Measurements from ENCODE around the gene ZCCHC7.

The ZCCHC7 gene

DNA sequence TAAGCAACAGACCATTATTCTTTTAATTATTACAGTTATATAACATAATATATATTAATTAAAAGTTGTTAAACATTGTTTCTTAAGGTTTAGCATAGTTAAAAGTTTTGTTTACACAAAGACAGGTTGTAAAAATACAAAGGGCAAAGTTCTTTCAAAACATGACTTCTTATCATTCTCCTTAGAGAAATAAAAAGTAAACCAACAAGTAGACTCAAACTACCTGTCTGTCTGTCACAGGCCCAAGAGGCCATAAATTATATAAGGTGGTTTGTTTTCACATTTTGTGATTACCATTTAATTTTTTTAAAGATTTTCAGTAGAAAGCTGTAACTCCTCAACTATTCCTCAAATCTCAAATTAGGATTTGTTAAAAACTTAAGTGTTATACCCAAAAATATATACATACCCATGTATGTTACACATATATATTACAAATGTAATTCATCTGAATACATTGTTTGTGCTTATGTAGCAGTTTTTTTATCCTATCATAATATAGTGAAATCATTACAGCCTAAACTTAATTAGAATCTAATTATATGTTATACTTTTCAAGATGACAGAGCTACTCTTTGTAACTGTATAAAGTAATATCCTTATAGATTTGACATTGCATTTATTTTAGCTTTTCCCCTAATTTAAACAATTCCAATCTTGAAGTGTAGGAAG lies 208.3 kb downstream of the ZCCHC7 start:
- TF ChIP-seq, protein P1, sequence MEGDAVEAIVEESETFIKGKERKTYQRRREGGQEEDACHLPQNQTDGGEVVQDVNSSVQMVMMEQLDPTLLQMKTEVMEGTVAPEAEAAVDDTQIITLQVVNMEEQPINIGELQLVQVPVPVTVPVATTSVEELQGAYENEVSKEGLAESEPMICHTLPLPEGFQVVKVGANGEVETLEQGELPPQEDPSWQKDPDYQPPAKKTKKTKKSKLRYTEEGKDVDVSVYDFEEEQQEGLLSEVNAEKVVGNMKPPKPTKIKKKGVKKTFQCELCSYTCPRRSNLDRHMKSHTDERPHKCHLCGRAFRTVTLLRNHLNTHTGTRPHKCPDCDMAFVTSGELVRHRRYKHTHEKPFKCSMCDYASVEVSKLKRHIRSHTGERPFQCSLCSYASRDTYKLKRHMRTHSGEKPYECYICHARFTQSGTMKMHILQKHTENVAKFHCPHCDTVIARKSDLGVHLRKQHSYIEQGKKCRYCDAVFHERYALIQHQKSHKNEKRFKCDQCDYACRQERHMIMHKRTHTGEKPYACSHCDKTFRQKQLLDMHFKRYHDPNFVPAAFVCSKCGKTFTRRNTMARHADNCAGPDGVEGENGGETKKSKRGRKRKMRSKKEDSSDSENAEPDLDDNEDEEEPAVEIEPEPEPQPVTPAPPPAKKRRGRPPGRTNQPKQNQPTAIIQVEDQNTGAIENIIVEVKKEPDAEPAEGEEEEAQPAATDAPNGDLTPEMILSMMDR (IDR thresholded peaks at IDR 0.05; ENCODE audit: low read depth, low read length), result no peak
- no peaks in the 10 kb centered on the region for H3K9me3 ChIP-seq (ENCODE audit: severe bottlenecking)
- no peaks in the 10 kb centered on the region for H3K27me3 ChIP-seq (ENCODE audit: insufficient read depth, low read depth, severe bottlenecking)
- no peak overlapping the region for H3K4me3 ChIP-seq (ENCODE audit: low read depth, low read length)
- no peak for DNase-seq
- no peak overlapping the region for H3K27ac ChIP-seq
- no peaks in the 10 kb centered on the region for H3K36me3 ChIP-seq

DNA sequence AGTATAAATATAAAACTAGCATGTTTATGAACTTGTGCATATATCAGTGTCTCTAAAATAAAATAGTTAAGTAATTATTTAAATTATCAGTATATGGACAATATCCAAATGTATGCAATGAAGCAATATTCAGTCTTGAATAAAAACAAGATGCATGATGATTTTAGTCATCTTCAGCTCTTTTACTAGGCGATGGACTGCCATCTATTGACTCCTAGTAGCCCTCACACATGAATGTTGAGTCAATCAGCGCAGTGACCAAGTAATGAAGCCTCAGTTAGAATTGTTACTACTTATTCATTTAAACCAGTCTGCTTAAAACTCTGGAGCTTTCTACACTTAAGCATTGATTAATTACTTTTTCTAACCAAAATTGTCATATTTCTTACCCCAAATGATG lies 209.2 kb downstream of the ZCCHC7 start:
- no peaks in the 10 kb centered on the region for H3K36me3 ChIP-seq
- TF ChIP-seq, protein P1 (IDR thresholded peaks at IDR 0.05; ENCODE audit: low read depth, low read length), result peak; percentile 52
- DNase-seq, result peak; percentile 32
- no peak overlapping the region for H3K4me3 ChIP-seq (ENCODE audit: low read depth, low read length)
- no peaks in the 10 kb centered on the region for H3K9me3 ChIP-seq (ENCODE audit: severe bottlenecking)
- no peaks in the 10 kb centered on the region for H3K27me3 ChIP-seq (ENCODE audit: insufficient read depth, low read depth, severe bottlenecking)
- H3K27ac ChIP-seq, result no peak overlapping the region

- no peak overlapping the region for H3K4me3 ChIP-seq (ENCODE audit: low read depth, low read length)
- no peak overlapping the region for H3K27ac ChIP-seq
- no peak for DNase-seq
- TF ChIP-seq, protein P1 (IDR thresholded peaks at IDR 0.05; ENCODE audit: low read depth, low read length), result no peak
- H3K27me3 ChIP-seq (ENCODE audit: insufficient read depth, low read depth, severe bottlenecking), result no peaks in the 10 kb centered on the region
- H3K36me3 ChIP-seq, result no peaks in the 10 kb centered on the region
- no peaks in the 10 kb centered on the region for H3K9me3 ChIP-seq (ENCODE audit: severe bottlenecking)
These were observed 211.5 kb downstream of the ZCCHC7 start for GRCh38 chr9:37331871-37332270.

- no peaks in the 10 kb centered on the region for H3K36me3 ChIP-seq
- H3K9me3 ChIP-seq (ENCODE audit: severe bottlenecking), result no peaks in the 10 kb centered on the region
- no peak overlapping the region for H3K4me3 ChIP-seq (ENCODE audit: low read depth, low read length)
- H3K27ac ChIP-seq, result no peak overlapping the region
- TF ChIP-seq, protein P1 (IDR thresholded peaks at IDR 0.05; ENCODE audit: low read depth, low read length), result no peak
- DNase-seq, result no peak
- no peaks in the 10 kb centered on the region for H3K27me3 ChIP-seq (ENCODE audit: insufficient read depth, low read depth, severe bottlenecking)
These were observed 212.2 kb downstream of the ZCCHC7 start for GRCh38 chr9:37332578-37332977.

DNA sequence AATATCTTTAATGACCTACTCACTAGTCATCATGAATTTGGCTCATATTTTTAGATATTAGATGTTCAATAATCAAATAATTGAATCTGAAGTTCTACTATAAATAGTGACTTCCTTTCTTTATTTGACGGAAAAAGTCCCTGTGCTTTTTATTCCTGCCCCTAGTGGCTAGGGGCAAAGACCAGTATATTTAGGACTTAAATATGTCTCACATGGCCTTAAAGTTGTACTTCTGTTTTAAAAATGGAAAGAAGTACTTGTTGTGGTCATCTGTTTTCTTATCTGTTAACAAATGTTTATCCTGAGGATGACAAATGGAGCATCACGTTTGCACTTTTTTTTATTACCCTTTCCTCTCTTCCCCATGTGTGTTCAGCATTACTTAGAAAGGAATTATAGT lies 212.9 kb downstream of the ZCCHC7 start:
- TF ChIP-seq, protein P1 (IDR thresholded peaks at IDR 0.05; ENCODE audit: low read depth, low read length), result no peak
- H3K27ac ChIP-seq, result no peak overlapping the region
- DNase-seq, result no peak
- no peaks in the 10 kb centered on the region for H3K9me3 ChIP-seq (ENCODE audit: severe bottlenecking)
- no peaks in the 10 kb centered on the region for H3K36me3 ChIP-seq
- H3K27me3 ChIP-seq (ENCODE audit: insufficient read depth, low read depth, severe bottlenecking), result no peaks in the 10 kb centered on the region
- no peak overlapping the region for H3K4me3 ChIP-seq (ENCODE audit: low read depth, low read length)

- H3K27ac ChIP-seq, result no peak overlapping the region
- TF ChIP-seq, protein P1 (IDR thresholded peaks at IDR 0.05; ENCODE audit: low read depth, low read length), result no peak
- H3K9me3 ChIP-seq (ENCODE audit: severe bottlenecking), result no peaks in the 10 kb centered on the region
- H3K4me3 ChIP-seq (ENCODE audit: low read depth, low read length), result no peak overlapping the region
- no peaks in the 10 kb centered on the region for H3K27me3 ChIP-seq (ENCODE audit: insufficient read depth, low read depth, severe bottlenecking)
- H3K36me3 ChIP-seq, result no peaks in the 10 kb centered on the region
- DNase-seq, result no peak
These were observed 214.9 kb downstream of the ZCCHC7 start for GRCh38 chr9:37335238-37335637.
